HepG2 (cell line): ENCODE results near the gene DYSF. TPM values are rescaled to one million over a fixed set of nuclear protein-coding genes. Genes with fewer than 3 reads are reported as not detected.
A peak's percentile ranks its signal among the peaks of the same experiment; 100 is the strongest.

ENCODE experiments used
- AKAP8 ChIP-seq: sonication (generic); formaldehyde crosslinking; IDR thresholded peaks from 2 replicates; pipeline ENCODE4 v1.5.1; 2020; ENCODE audit warnings: mild to moderate bottlenecking, missing genetic modification reagents
- MED1 ChIP-seq: sonication (generic); formaldehyde crosslinking; IDR thresholded peaks from 2 replicates; pipeline ENCODE4 v1.4.0; 2020; ENCODE audit warnings: missing genetic modification reagents
- POGZ ChIP-seq: sonication (generic); formaldehyde crosslinking; IDR thresholded peaks from 2 replicates; pipeline ENCODE4 v1.4.0; 2020; ENCODE audit warnings: mild to moderate bottlenecking, missing genetic modification reagents
- RNF2 ChIP-seq: fragments of 450-650 bp; conservative IDR thresholded peaks from 2 replicates; pipeline ENCODE4 v1.6.1; 2016; ENCODE audit warnings: low read depth
- ZNF234 ChIP-seq: sonication (generic); formaldehyde crosslinking; conservative IDR thresholded peaks from 2 replicates; pipeline ENCODE4 v1.5.1; 2020; ENCODE audit warnings: mild to moderate bottlenecking, missing genetic modification reagents
- ZNF720 ChIP-seq: sonication (generic); formaldehyde crosslinking; IDR thresholded peaks from 2 replicates; pipeline ENCODE4 v1.4.0; 2020; ENCODE audit warnings: missing genetic modification reagents
- polyA plus RNA-seq, 8 experiments: library from polyadenylated mRNA; depleted of rRNA in 3 of 8; stranded (reverse) in 7 of 8; unstranded in 1 of 8; fragments of >200 nt; fragmentation: Illumina TruSeq in 4 of 8; extraction: Trizol in 4 of 8; gene quantifications; 2 replicates each; pipeline versions ENCODE4 v1.2.1 to v1.2.3, GENCODE V29; 2011 to 2016; ENCODE audit warnings: low read depth in 4 of 8, missing spikeins in 1 of 8, mixed read lengths in 1 of 8; ENCODE audit not compliant: insufficient read depth in 1 of 8
- total RNA-seq, 5 experiments: library from RNA; depleted of rRNA; stranded (reverse); fragments of >200 nt; fragmentation: Illumina TruSeq; extraction: Trizol; gene quantifications; 2 replicates each; pipeline ENCODE4 v1.2.3, GENCODE V29; 2016; ENCODE audit warnings: low read depth in 1 of 5
- TF ChIP-seq, protein P1 (sequence below): sonication (generic); formaldehyde crosslinking; IDR thresholded peaks from 2 replicates; pipeline ENCODE4 v1.4.0; 2020; ENCODE audit warnings: missing genetic modification reagents
- TF ChIP-seq, protein P2 (sequence below): sonication (generic); formaldehyde crosslinking; IDR thresholded peaks from 2 replicates; pipeline ENCODE4 v1.4.0; 2020; ENCODE audit warnings: missing genetic modification reagents, borderline replicate concordance
- TF ChIP-seq, protein P3 (sequence below): sonication (generic); formaldehyde crosslinking; IDR thresholded peaks from 2 replicates; pipeline ENCODE4 v1.8.0; 2022; ENCODE audit warnings: missing genetic modification reagents, low read depth, mild to moderate bottlenecking, borderline replicate concordance
- TF ChIP-seq, protein P4 (sequence below): sonication (generic); formaldehyde crosslinking; IDR thresholded peaks from 2 replicates; pipeline ENCODE4 v1.4.0; 2020; ENCODE audit warnings: low read depth, missing genetic modification reagents
- TF ChIP-seq, protein P5 (sequence below): sonication (generic); formaldehyde crosslinking; IDR thresholded peaks from 2 replicates; pipeline ENCODE4 v1.8.0; 2022; ENCODE audit warnings: mild to moderate bottlenecking, missing genetic modification reagents
- TF ChIP-seq, protein P6 (sequence below): sonication (generic); formaldehyde crosslinking; IDR thresholded peaks from 2 replicates; pipeline ENCODE4 v1.8.0; 2022; ENCODE audit warnings: missing genetic modification reagents, mild to moderate bottlenecking, borderline replicate concordance

The DYSF gene
- total and polyA plus RNA-seq, 2 of the 13 experiments (the other 11 are each of a cell fraction or from before 2014, with no cell fraction given): 0.15 to 2.4 TPM

DNA sequence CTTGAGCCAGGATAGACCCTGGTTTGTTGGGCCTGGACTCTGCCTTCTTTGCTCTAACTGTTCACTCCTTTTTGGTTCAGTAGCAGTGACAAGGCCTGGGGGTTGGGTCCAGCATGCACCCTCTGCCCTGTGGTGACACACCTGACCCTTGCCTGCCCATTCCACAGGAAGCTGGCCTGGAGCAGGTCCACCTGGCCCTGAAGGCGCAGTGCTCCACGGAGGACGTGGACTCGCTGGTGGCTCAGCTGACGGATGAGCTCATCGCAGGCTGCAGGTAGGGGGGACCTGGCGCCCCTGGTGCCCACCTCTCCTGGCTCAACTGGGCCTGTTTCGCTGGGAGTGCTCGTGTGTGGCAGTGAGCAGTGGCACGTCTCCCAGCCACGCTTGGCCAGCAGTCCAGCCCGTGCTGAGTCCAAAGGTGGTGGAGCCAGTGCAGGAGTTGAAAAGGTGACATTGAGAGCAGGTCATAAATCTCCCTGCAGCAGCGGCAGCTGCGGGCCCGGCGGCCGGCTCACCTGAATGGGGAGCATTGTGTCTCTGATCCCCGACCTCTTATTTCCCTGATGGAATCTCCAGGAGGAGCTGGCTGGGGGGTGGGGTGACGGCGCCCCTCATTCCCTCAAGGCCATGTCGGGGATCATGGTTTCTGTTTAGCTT lies 102.6 kb downstream of the DYSF start (continued):
- TF ChIP-seq, protein P1, sequence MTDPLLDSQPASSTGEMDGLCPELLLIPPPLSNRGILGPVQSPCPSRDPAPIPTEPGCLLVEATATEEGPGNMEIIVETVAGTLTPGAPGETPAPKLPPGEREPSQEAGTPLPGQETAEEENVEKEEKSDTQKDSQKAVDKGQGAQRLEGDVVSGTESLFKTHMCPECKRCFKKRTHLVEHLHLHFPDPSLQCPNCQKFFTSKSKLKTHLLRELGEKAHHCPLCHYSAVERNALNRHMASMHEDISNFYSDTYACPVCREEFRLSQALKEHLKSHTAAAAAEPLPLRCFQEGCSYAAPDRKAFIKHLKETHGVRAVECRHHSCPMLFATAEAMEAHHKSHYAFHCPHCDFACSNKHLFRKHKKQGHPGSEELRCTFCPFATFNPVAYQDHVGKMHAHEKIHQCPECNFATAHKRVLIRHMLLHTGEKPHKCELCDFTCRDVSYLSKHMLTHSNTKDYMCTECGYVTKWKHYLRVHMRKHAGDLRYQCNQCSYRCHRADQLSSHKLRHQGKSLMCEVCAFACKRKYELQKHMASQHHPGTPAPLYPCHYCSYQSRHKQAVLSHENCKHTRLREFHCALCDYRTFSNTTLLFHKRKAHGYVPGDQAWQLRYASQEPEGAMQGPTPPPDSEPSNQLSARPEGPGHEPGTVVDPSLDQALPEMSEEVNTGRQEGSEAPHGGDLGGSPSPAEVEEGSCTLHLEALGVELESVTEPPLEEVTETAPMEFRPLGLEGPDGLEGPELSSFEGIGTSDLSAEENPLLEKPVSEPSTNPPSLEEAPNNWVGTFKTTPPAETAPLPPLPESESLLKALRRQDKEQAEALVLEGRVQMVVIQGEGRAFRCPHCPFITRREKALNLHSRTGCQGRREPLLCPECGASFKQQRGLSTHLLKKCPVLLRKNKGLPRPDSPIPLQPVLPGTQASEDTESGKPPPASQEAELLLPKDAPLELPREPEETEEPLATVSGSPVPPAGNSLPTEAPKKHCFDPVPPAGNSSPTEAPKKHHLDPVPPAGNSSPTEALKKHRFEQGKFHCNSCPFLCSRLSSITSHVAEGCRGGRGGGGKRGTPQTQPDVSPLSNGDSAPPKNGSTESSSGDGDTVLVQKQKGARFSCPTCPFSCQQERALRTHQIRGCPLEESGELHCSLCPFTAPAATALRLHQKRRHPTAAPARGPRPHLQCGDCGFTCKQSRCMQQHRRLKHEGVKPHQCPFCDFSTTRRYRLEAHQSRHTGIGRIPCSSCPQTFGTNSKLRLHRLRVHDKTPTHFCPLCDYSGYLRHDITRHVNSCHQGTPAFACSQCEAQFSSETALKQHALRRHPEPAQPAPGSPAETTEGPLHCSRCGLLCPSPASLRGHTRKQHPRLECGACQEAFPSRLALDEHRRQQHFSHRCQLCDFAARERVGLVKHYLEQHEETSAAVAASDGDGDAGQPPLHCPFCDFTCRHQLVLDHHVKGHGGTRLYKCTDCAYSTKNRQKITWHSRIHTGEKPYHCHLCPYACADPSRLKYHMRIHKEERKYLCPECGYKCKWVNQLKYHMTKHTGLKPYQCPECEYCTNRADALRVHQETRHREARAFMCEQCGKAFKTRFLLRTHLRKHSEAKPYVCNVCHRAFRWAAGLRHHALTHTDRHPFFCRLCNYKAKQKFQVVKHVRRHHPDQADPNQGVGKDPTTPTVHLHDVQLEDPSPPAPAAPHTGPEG: no peak
- TF ChIP-seq RNF2 (peak; percentile 69; the same call in 1 of the 2 replicates), ZNF720 (CRISPR knock-in tag) (no peak), ZNF234 (no peak), MED1 (CRISPR knock-in tag) (peak; percentile 66), POGZ (CRISPR knock-in tag) (0 out of 2 replicates have a peak, but pooled peaks have one; percentile 41), AKAP8 (0 out of 2 replicates have a peak, but pooled peaks have one; percentile 30)
- TF ChIP-seq, protein P2, sequence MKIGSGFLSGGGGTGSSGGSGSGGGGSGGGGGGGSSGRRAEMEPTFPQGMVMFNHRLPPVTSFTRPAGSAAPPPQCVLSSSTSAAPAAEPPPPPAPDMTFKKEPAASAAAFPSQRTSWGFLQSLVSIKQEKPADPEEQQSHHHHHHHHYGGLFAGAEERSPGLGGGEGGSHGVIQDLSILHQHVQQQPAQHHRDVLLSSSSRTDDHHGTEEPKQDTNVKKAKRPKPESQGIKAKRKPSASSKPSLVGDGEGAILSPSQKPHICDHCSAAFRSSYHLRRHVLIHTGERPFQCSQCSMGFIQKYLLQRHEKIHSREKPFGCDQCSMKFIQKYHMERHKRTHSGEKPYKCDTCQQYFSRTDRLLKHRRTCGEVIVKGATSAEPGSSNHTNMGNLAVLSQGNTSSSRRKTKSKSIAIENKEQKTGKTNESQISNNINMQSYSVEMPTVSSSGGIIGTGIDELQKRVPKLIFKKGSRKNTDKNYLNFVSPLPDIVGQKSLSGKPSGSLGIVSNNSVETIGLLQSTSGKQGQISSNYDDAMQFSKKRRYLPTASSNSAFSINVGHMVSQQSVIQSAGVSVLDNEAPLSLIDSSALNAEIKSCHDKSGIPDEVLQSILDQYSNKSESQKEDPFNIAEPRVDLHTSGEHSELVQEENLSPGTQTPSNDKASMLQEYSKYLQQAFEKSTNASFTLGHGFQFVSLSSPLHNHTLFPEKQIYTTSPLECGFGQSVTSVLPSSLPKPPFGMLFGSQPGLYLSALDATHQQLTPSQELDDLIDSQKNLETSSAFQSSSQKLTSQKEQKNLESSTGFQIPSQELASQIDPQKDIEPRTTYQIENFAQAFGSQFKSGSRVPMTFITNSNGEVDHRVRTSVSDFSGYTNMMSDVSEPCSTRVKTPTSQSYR (CRISPR knock-in tag): peak; percentile 46; the same call in 1 of the 2 replicates
- TF ChIP-seq, protein P3, sequence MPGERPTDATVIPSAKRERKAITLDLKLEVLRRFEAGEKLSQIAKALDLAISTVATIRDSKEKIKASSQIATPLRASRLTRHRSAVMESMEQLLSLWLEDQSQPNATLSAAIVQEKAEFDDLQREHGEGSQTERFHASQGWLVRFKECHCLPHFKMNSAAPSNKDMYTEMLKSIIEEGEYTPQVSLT (CRISPR knock-in tag): no peak
- TF ChIP-seq, protein P4, sequence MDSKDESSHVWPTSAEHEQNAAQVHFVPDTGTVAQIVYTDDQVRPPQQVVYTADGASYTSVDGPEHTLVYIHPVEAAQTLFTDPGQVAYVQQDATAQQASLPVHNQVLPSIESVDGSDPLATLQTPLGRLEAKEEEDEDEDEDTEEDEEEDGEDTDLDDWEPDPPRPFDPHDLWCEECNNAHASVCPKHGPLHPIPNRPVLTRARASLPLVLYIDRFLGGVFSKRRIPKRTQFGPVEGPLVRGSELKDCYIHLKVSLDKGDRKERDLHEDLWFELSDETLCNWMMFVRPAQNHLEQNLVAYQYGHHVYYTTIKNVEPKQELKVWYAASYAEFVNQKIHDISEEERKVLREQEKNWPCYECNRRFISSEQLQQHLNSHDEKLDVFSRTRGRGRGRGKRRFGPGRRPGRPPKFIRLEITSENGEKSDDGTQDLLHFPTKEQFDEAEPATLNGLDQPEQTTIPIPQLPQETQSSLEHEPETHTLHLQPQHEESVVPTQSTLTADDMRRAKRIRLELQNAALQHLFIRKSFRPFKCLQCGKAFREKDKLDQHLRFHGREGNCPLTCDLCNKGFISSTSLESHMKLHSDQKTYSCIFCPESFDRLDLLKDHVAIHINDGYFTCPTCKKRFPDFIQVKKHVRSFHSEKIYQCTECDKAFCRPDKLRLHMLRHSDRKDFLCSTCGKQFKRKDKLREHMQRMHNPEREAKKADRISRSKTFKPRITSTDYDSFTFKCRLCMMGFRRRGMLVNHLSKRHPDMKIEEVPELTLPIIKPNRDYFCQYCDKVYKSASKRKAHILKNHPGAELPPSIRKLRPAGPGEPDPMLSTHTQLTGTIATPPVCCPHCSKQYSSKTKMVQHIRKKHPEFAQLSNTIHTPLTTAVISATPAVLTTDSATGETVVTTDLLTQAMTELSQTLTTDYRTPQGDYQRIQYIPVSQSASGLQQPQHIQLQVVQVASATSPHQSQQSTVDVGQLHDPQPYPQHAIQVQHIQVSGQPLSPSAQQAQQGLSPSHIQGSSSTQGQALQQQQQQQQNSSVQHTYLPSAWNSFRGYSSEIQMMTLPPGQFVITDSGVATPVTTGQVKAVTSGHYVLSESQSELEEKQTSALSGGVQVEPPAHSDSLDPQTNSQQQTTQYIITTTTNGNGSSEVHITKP: peak; percentile 40; the same call in 1 of the 2 replicates
- TF ChIP-seq, protein P5, sequence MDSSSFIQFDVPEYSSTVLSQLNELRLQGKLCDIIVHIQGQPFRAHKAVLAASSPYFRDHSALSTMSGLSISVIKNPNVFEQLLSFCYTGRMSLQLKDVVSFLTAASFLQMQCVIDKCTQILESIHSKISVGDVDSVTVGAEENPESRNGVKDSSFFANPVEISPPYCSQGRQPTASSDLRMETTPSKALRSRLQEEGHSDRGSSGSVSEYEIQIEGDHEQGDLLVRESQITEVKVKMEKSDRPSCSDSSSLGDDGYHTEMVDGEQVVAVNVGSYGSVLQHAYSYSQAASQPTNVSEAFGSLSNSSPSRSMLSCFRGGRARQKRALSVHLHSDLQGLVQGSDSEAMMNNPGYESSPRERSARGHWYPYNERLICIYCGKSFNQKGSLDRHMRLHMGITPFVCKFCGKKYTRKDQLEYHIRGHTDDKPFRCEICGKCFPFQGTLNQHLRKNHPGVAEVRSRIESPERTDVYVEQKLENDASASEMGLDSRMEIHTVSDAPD (CRISPR knock-in tag): peak; percentile 38; the same call in 1 of the 2 replicates
- TF ChIP-seq, protein P6, sequence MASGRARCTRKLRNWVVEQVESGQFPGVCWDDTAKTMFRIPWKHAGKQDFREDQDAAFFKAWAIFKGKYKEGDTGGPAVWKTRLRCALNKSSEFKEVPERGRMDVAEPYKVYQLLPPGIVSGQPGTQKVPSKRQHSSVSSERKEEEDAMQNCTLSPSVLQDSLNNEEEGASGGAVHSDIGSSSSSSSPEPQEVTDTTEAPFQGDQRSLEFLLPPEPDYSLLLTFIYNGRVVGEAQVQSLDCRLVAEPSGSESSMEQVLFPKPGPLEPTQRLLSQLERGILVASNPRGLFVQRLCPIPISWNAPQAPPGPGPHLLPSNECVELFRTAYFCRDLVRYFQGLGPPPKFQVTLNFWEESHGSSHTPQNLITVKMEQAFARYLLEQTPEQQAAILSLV (CRISPR knock-in tag): peak; percentile 68; the same call in 1 of the 2 replicates
